Neural cell (in vitro differentiated cells): ENCODE data around the gene WDR89. TPM values are rescaled to one million over a fixed set of nuclear protein-coding genes. Genes with fewer than 3 reads are reported as not detected.

Source experiments
- H2AFZ ChIP-seq: fragments of 200-600, 300-800 bp; sonication (generic), shearing (Covaris generic); 2 replicates; pipeline ENCODE4 v1.6.0; 2014; ENCODE audit warnings: low read depth, mild to moderate bottlenecking, antibody characterized with exemption, low read length, moderate library complexity
- H3F3A ChIP-seq: fragments of 200-600 bp; shearing (Covaris generic); 2 replicates; pipeline ENCODE4 v1.6.1; 2016; ENCODE audit warnings: mild to moderate bottlenecking, moderate library complexity, mixed read lengths, antibody characterized with exemption, low read length; ENCODE audit not compliant: insufficient read depth, poor library complexity, severe bottlenecking
- H3K27ac ChIP-seq: fragments of 200-600, 300-800 bp; sonication (generic), shearing (Covaris generic); 2 replicates; pipeline ENCODE4 v1.5.1; 2014; ENCODE audit warnings: mild to moderate bottlenecking, low read length, moderate library complexity
- H3K27me3 ChIP-seq: fragments of 300-800, 200-600 bp; sonication (generic), shearing (Covaris generic); 2 replicates; pipeline ENCODE4 v1.6.0; 2014; ENCODE audit warnings: mild to moderate bottlenecking, low read depth, low read length, moderate library complexity; ENCODE audit not compliant: insufficient read depth
- H3K36me3 ChIP-seq: fragments of 300-800, 200-600 bp; sonication (generic), shearing (Covaris generic); 2 replicates; pipeline ENCODE4 v1.5.1; 2014; ENCODE audit warnings: mild to moderate bottlenecking, antibody characterized with exemption, low read length, moderate library complexity; ENCODE audit not compliant: insufficient read depth
- H3K4me2 ChIP-seq: fragments of 300-800, 200-600 bp; sonication (generic), shearing (Covaris generic); 2 replicates; pipeline ENCODE4 v1.6.0; 2014; ENCODE audit warnings: mild to moderate bottlenecking, low read length
- H3K4me3 ChIP-seq: fragments of 300-800, 200-600 bp; sonication (generic), shearing (Covaris generic); 2 replicates; pipeline ENCODE4 v1.5.1; 2014; ENCODE audit warnings: mild to moderate bottlenecking, low read length, moderate library complexity
- H3K79me2 ChIP-seq: fragments of 200-600 bp; shearing (Covaris generic); replicated peaks from 2 replicates; pipeline ENCODE4 v1.6.0; 2014; ENCODE audit warnings: mild to moderate bottlenecking, low read length, moderate library complexity; ENCODE audit not compliant: insufficient read depth
- H3K9ac ChIP-seq: fragments of 300-800, 200-600 bp; sonication (generic), shearing (Covaris generic); 2 replicates; pipeline ENCODE4 v1.6.1; 2016; ENCODE audit warnings: mild to moderate bottlenecking, low read length, mixed read lengths
- H3K9me2 ChIP-seq: fragments of 200-600 bp; shearing (Covaris generic); 2 replicates; pipeline ENCODE4 v1.6.1; 2016; ENCODE audit warnings: mild to moderate bottlenecking, low read length, mixed read lengths; ENCODE audit not compliant: insufficient read depth
- H3K9me3 ChIP-seq: fragments of 200-600, 300-800 bp; sonication (generic), shearing (Covaris generic); 2 replicates; pipeline ENCODE4 v1.6.1; 2016; ENCODE audit warnings: mild to moderate bottlenecking, mixed run types, low read length, moderate library complexity, mixed read lengths
- H4K20me1 ChIP-seq: fragments of 200-600 bp; shearing (Covaris generic); 2 replicates; pipeline ENCODE4 v1.6.1; 2016; ENCODE audit warnings: mild to moderate bottlenecking, mixed run types; ENCODE audit not compliant: insufficient read depth
- EP300 ChIP-seq: fragments of 450-650 bp; conservative IDR thresholded peaks from 2 replicates; pipeline ENCODE4 v1.6.1; 2014; ENCODE audit warnings: antibody characterized with exemption, mild to moderate bottlenecking, moderate library complexity; ENCODE audit not compliant: poor library complexity, severe bottlenecking
- EZH2 ChIP-seq: fragments of 200-600, 300-800 bp; shearing (Covaris generic), sonication (generic); IDR thresholded peaks from 2 replicates; pipeline ENCODE4 v1.6.1; 2014; ENCODE audit warnings: antibody characterized with exemption, low read length, borderline replicate concordance, mild to moderate bottlenecking; ENCODE audit not compliant: insufficient read depth, poor library complexity, severe bottlenecking
- MXI1 ChIP-seq: fragments of 450-650 bp; conservative IDR thresholded peaks from 2 replicates; pipeline ENCODE4 v1.6.1; 2014; ENCODE audit warnings: antibody characterized with exemption, mild to moderate bottlenecking; ENCODE audit not compliant: poor library complexity, severe bottlenecking
- POLR2AphosphoS5 ChIP-seq: IDR thresholded peaks from 2 replicates; pipeline ENCODE4 v1.6.1; 2012
- RAD21 ChIP-seq: fragments of 450-650 bp; conservative IDR thresholded peaks from 2 replicates; pipeline ENCODE4 v1.6.1; 2014; ENCODE audit warnings: antibody characterized with exemption, mild to moderate bottlenecking, moderate library complexity
- SMC3 ChIP-seq: fragments of 450-650 bp; conservative IDR thresholded peaks from 2 replicates; pipeline ENCODE4 v1.6.1; 2014; ENCODE audit warnings: antibody characterized with exemption, mild to moderate bottlenecking, moderate library complexity; ENCODE audit not compliant: poor library complexity
- TAF1 ChIP-seq: IDR thresholded peaks from 2 replicates; pipeline ENCODE4 v1.6.1; 2012; ENCODE audit warnings: low read depth
- polyA plus RNA-seq: library from polyadenylated mRNA; depleted of rRNA; stranded (reverse); fragments of >200 nt; gene quantifications from 2 replicates; pipeline ENCODE4 v1.2.3, GENCODE V29; 2014
- TF ChIP-seq, protein P1 (sequence below): IDR thresholded peaks from 2 replicates; pipeline ENCODE4 v1.6.1; 2012; ENCODE audit warnings: borderline replicate concordance
- TF ChIP-seq, protein P2 (sequence below): fragments of 450-650 bp; IDR thresholded peaks from 2 replicates; pipeline ENCODE4 v1.5.1; 2014; ENCODE audit warnings: antibody characterized with exemption, mild to moderate bottlenecking, moderate library complexity; ENCODE audit not compliant: poor library complexity, severe bottlenecking

The WDR89 gene
- polyA plus RNA-seq, 1 donor from 2014 or later: 15.3 TPM

DNA sequence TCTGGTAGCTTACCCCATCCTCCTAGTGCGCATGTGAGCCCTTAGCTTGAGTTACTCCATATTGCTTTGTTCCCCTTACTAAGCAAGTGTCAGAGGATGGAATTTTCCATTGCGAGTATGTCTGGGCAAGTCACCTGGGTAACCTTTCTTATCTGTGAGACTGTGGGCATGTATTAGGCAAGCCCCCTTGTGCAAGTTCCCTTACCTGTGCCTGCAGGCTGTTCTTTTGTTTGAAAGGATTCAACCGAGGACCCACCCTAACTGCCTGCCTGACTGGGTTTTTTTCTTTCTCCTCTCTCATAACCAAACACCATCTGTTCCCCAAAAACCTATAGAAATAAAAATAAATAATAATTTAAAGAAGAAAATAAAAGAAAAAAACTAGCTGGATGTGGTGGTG, 76.2 kb downstream of the WDR89 start:
- Histone ChIP-seq H3K36me3 (no peaks in the 10 kb centered on the region), H3K9me3 (no peaks in the 10 kb centered on the region), H3K27ac (no peak overlapping the region), H3F3A (no peaks in the 10 kb centered on the region), H3K79me2 (no peaks in the 10 kb centered on the region), H3K9me2 (no peaks in the 10 kb centered on the region), H3K27me3 (no peaks in the 10 kb centered on the region), H3K9ac (no peak overlapping the region), H3K4me3 (no peak overlapping the region), H2AFZ (no peak overlapping the region), H3K4me2 (no peak overlapping the region), H4K20me1 (no peaks in the 10 kb centered on the region)
- TF ChIP-seq TAF1: no peak
- TF ChIP-seq MXI1: no peak
- TF ChIP-seq EP300: no peak
- no peak for TF ChIP-seq EZH2
- TF ChIP-seq, protein P1, sequence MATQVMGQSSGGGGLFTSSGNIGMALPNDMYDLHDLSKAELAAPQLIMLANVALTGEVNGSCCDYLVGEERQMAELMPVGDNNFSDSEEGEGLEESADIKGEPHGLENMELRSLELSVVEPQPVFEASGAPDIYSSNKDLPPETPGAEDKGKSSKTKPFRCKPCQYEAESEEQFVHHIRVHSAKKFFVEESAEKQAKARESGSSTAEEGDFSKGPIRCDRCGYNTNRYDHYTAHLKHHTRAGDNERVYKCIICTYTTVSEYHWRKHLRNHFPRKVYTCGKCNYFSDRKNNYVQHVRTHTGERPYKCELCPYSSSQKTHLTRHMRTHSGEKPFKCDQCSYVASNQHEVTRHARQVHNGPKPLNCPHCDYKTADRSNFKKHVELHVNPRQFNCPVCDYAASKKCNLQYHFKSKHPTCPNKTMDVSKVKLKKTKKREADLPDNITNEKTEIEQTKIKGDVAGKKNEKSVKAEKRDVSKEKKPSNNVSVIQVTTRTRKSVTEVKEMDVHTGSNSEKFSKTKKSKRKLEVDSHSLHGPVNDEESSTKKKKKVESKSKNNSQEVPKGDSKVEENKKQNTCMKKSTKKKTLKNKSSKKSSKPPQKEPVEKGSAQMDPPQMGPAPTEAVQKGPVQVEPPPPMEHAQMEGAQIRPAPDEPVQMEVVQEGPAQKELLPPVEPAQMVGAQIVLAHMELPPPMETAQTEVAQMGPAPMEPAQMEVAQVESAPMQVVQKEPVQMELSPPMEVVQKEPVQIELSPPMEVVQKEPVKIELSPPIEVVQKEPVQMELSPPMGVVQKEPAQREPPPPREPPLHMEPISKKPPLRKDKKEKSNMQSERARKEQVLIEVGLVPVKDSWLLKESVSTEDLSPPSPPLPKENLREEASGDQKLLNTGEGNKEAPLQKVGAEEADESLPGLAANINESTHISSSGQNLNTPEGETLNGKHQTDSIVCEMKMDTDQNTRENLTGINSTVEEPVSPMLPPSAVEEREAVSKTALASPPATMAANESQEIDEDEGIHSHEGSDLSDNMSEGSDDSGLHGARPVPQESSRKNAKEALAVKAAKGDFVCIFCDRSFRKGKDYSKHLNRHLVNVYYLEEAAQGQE: no peak
- TF ChIP-seq POLR2AphosphoS5: no peak
- no peak for TF ChIP-seq SMC3
- TF ChIP-seq, protein P2, sequence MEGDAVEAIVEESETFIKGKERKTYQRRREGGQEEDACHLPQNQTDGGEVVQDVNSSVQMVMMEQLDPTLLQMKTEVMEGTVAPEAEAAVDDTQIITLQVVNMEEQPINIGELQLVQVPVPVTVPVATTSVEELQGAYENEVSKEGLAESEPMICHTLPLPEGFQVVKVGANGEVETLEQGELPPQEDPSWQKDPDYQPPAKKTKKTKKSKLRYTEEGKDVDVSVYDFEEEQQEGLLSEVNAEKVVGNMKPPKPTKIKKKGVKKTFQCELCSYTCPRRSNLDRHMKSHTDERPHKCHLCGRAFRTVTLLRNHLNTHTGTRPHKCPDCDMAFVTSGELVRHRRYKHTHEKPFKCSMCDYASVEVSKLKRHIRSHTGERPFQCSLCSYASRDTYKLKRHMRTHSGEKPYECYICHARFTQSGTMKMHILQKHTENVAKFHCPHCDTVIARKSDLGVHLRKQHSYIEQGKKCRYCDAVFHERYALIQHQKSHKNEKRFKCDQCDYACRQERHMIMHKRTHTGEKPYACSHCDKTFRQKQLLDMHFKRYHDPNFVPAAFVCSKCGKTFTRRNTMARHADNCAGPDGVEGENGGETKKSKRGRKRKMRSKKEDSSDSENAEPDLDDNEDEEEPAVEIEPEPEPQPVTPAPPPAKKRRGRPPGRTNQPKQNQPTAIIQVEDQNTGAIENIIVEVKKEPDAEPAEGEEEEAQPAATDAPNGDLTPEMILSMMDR: no peak
- TF ChIP-seq RAD21: no peak

DNA sequence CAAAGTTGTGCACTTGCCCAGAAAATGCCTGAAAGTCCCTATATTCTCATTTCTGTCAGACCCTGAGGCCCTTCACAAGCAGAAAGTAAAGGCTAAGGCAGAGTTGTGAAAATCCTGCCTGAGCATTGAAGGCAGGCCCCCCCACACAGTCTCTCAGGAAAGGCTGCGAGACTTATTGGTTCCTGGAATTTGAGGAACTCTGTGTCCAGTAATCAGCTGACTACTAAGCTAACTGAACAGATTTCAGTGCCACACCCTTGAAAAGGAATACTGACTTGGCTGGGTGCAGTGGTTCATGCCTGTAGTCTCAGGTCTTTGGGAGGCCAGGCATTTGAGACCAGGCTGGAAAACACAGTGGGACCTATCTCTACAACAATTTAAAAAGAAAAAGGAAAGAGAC, 77.4 kb downstream of the WDR89 start:
- H3F3A ChIP-seq: no peaks in the 10 kb centered on the region
- no peak overlapping the region for H2AFZ ChIP-seq
- H3K4me3 ChIP-seq: no peak overlapping the region
- H3K79me2 ChIP-seq: no peaks in the 10 kb centered on the region
- H3K27me3 ChIP-seq: no peaks in the 10 kb centered on the region
- H3K27ac ChIP-seq: no peak overlapping the region
- no peak overlapping the region for H3K9ac ChIP-seq
- H3K9me3 ChIP-seq: no peaks in the 10 kb centered on the region
- H3K36me3 ChIP-seq: no peaks in the 10 kb centered on the region
- no peaks in the 10 kb centered on the region for H4K20me1 ChIP-seq
- no peak for TF ChIP-seq SMC3
- TF ChIP-seq POLR2AphosphoS5: no peak
- TF ChIP-seq EP300: no peak
- H3K9me2 ChIP-seq: no peaks in the 10 kb centered on the region
- H3K4me2 ChIP-seq: no peak overlapping the region
